Activated gamma-delta T cell treated with Interleukin-2 at 50 U/mL for 16 hours (primary cell): Measurements from ENCODE around the gene CFAP20DC.

Source experiments
- DNase-seq: peaks from one replicate; pipeline ENCODE4 v3.0.0-alpha.2; 2020

CFAP20DC gene

GRCh38 chr3:58794750-58795149 lies 255.1 kb downstream of the CFAP20DC start:
- no peak for DNase-seq

- DNase-seq = no peak
These were observed 255.9 kb downstream of the CFAP20DC start for GRCh38 chr3:58793938-58794337.

GRCh38 chr3:58792921-58793451 lies 256.8 kb downstream of the CFAP20DC start:
- no peak for DNase-seq

GRCh38 chr3:58789385-58789784 lies 260.4 kb downstream of the CFAP20DC start:
- no peak for DNase-seq

- no peak for DNase-seq
These were observed 264.9 kb downstream of the CFAP20DC start for GRCh38 chr3:58784888-58785287.

- DNase-seq = no peak
These were observed 265.4 kb downstream of the CFAP20DC start for GRCh38 chr3:58784425-58784824.

GRCh38 chr3:58783845-58784244 lies 266.0 kb downstream of the CFAP20DC start:
- no peak for DNase-seq

GRCh38 chr3:58779934-58780333 lies 269.9 kb downstream of the CFAP20DC start:
- DNase-seq = no peak

- no peak for DNase-seq
These were observed 273.6 kb downstream of the CFAP20DC start for GRCh38 chr3:58776231-58776630.

GRCh38 chr3:58772462-58772861 lies 277.4 kb downstream of the CFAP20DC start:
- DNase-seq = no peak

GRCh38 chr3:58769065-58769464 lies 280.8 kb downstream of the CFAP20DC start:
- DNase-seq = no peak

- DNase-seq = no peak
These were observed 283.1 kb downstream of the CFAP20DC start for GRCh38 chr3:58766587-58767282.

- DNase-seq = no peak
These were observed 294.7 kb downstream of the CFAP20DC start for GRCh38 chr3:58755150-58755549.

- DNase-seq = no peak
These were observed 295.8 kb downstream of the CFAP20DC start for GRCh38 chr3:58754074-58754473.

GRCh38 chr3:58751882-58752567 lies 297.8 kb downstream of the CFAP20DC start:
- DNase-seq = no peak

GRCh38 chr3:58751235-58751634 lies 298.6 kb downstream of the CFAP20DC start:
- DNase-seq = no peak

- DNase-seq = no peak
These were observed 299.9 kb downstream of the CFAP20DC start for GRCh38 chr3:58749948-58750347.

- no peak for DNase-seq
These were observed 301.8 kb downstream of the CFAP20DC start for GRCh38 chr3:58748024-58748423.

- no peak for DNase-seq
These were observed 303.1 kb downstream of the CFAP20DC start for GRCh38 chr3:58746758-58747157.

GRCh38 chr3:58743296-58743695 lies 306.5 kb downstream of the CFAP20DC start:
- DNase-seq = no peak

GRCh38 chr3:58742239-58742638 lies 307.6 kb downstream of the CFAP20DC start:
- DNase-seq = no peak

- DNase-seq = no peak
These were observed 312.2 kb downstream of the CFAP20DC start for GRCh38 chr3:58737644-58738043.

- no peak for DNase-seq
These were observed 318.2 kb downstream of the CFAP20DC start for GRCh38 chr3:58731673-58732072.

GRCh38 chr3:58728723-58729122 lies 321.1 kb downstream of the CFAP20DC start:
- DNase-seq = no peak
